K562 (cell line): ENCODE results near the gene PRKAR2B. TPM values are rescaled to one million over a fixed set of nuclear protein-coding genes. Genes with fewer than 3 reads are reported as not detected.

ENCODE experiments used
- CEBPB ChIP-seq: fragments of 450-650 bp; IDR thresholded peaks from 2 replicates; pipeline ENCODE4 v1.6.1; 2016; ENCODE audit warnings: missing genetic modification characterization, missing compliant biosample characterization
- DPF2 ChIP-seq: fragments of 450-650 bp; IDR thresholded peaks from 2 replicates; pipeline ENCODE4 v1.6.1; 2016
- E2F1 ChIP-seq: sonication (generic); formaldehyde crosslinking; IDR thresholded peaks from 2 replicates; pipeline ENCODE4 v1.8.1; 2023; ENCODE audit warnings: mild to moderate bottlenecking, missing genetic modification reagents, moderate library complexity
- EP300 ChIP-seq: IDR thresholded peaks from 2 replicates; pipeline ENCODE4 v1.6.1; 2012; ENCODE audit warnings: low read length, improper control_type of control experiment
- HDAC2 ChIP-seq: fragments of 450-650 bp; IDR thresholded peaks from 2 replicates; pipeline ENCODE4 v1.6.1; 2016; ENCODE audit warnings: mild to moderate bottlenecking
- HMGN3 ChIP-seq: IDR thresholded peaks from 2 replicates; pipeline ENCODE4 v1.6.1; 2011; ENCODE audit warnings: borderline replicate concordance, low read depth, mild to moderate bottlenecking, mixed read lengths, low read length; ENCODE audit not compliant: insufficient read length; ENCODE audit errors: extremely low read depth
- KAT2B ChIP-seq: IDR thresholded peaks from one replicate; pipeline ENCODE4 v1.6.1; 2012; ENCODE audit warnings: low read depth, mild to moderate bottlenecking, control low read depth, inconsistent platforms, low read length, moderate library complexity
- LARP7 ChIP-seq: fragments of 450-650 bp; IDR thresholded peaks from 2 replicates; pipeline ENCODE4 v1.6.1; 2016
- RBM34 ChIP-seq: fragments of 200-400 bp; formaldehyde crosslinking; IDR thresholded peaks from 2 replicates; pipeline ENCODE4 v1.6.1; 2018; ENCODE audit warnings: low read length, borderline replicate concordance; ENCODE audit not compliant: insufficient read depth
- SMAD1 ChIP-seq: fragments of 150-350 bp; IDR thresholded peaks from 2 replicates; pipeline ENCODE4 v1.6.1; 2014; ENCODE audit warnings: low read length, low read depth; ENCODE audit not compliant: partially characterized antibody
- SMARCA4 ChIP-seq: fragments of 450-650 bp; IDR thresholded peaks from 2 replicates; pipeline ENCODE4 v1.6.1; 2016
- TARDBP ChIP-seq: fragments of 450-650 bp; IDR thresholded peaks from 2 replicates; pipeline ENCODE4 v1.6.1; 2016
- THAP7 ChIP-seq: fragments of 250-450 bp; sonication (Bioruptor Pico); IDR thresholded peaks from 2 replicates; pipeline ENCODE4 v1.5.0; 2021
- ZNF253 ChIP-seq: fragments of 250-450 bp; sonication (Bioruptor Pico); conservative IDR thresholded peaks from 2 replicates; pipeline ENCODE4 v1.6.1; 2021; ENCODE audit warnings: mild to moderate bottlenecking
- ZNF263 ChIP-seq: sonication (generic); formaldehyde crosslinking; IDR thresholded peaks from 2 replicates; pipeline ENCODE4 v1.8.0; 2022; ENCODE audit warnings: mild to moderate bottlenecking, missing genetic modification reagents, borderline replicate concordance
- ZNF316 ChIP-seq: fragments of 450-650 bp; IDR thresholded peaks from 2 replicates; pipeline ENCODE4 v1.6.1; 2016
- ZSCAN29 ChIP-seq: fragments of 450-650 bp; IDR thresholded peaks from 2 replicates; pipeline ENCODE4 v1.6.1; 2017
- polyA plus RNA-seq, 8 experiments: library from polyadenylated mRNA; depleted of rRNA in 4 of 8; stranded (reverse) in 5 of 8; unstranded in 3 of 8; fragments of >200 nt; fragmentation: Nextera tagmentation in 2 of 8; fragmentation: Illumina TruSeq in 1 of 8; extraction: Ambion mirVana in 2 of 8; extraction: Trizol in 1 of 8; gene quantifications; 2 replicates each; pipeline versions ENCODE4 v1.2.1 to v1.2.3, GENCODE V29; 2011 to 2014; ENCODE audit warnings: inconsistent platforms in 1 of 8, missing spikeins in 1 of 8
- total RNA-seq, 7 experiments: library from RNA; depleted of rRNA in 6 of 7; stranded (reverse); fragments of >200 nt in 6 of 7; fragmentation: Illumina TruSeq in 2 of 7; extraction: Trizol in 2 of 7; gene quantifications; 2 replicates each; pipeline versions ENCODE4 v1.2.1 to v1.2.3, GENCODE V29; 2011 to 2021; ENCODE audit warnings: low replicate concordance in 1 of 7
- TF ChIP-seq, protein P1 (sequence below): fragments of 450-650 bp; IDR thresholded peaks from 2 replicates; pipeline ENCODE4 v1.6.1; 2017; ENCODE audit warnings: antibody characterized with exemption, mild to moderate bottlenecking
- TF ChIP-seq, protein P2 (sequence below): IDR thresholded peaks from 2 replicates; pipeline ENCODE4 v1.6.1; 2012; ENCODE audit warnings: low read depth, low read length, improper control_type of control experiment, borderline replicate concordance

The PRKAR2B gene
- total and polyA plus RNA-seq, 9 of the 15 experiments (the other 6 are each of a cell fraction or from before 2014, with no cell fraction given), result 59.0 to 173 (median 129) TPM

DNA sequence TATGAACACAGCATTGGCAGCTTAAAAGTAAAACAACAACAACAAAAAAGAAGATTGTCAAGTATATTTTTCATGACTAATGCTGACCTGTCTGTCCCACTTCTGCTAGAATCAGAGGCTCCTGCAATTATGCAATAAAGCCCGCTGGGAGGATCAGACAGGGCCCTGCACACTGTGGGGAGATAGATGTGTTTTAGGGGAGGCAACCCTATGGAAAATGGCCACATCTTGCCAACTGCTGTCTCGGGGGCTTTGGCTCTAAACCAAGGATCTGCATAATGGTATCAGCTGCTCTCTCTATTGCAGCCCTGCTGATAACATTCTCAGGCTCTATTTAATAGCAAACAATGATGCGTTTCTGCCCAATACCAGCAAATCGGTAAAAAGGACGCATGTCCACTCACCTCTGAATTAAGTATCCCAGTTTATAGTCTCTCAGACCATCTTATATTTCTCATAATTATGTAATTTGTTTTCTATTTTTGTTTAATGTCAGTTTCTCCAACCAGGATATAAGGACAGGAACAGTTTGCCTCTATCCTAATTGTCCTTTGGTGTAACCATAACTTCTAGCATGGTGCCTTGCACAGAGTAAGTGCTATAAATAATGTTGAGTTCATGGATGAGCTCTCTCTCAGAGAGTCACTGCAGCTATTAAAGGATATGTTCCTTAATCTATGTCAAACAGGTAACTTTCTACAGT, 15.3 kb upstream of the PRKAR2B start (continued):
- TF ChIP-seq E2F1 (CRISPR knock-in tag) (0 out of 2 replicates have a peak, but pooled peaks have one; percentile 40), KAT2B (no peak), DPF2 (peak; percentile 59), CEBPB (tag) (peak; percentile 98), SMAD1 (peak; percentile 67), EP300 (peak; percentile 5; the same call in 1 of the 2 replicates), RBM34 (no peak), SMARCA4 (peak; percentile 44), ZSCAN29 (no peak), TARDBP (no peak), ZNF316 (peak; percentile 30; the same call in 1 of the 2 replicates), LARP7 (no peak), HMGN3 (no peak), ZNF253 (CRISPR knock-in tag) (no peak), HDAC2 (peak; percentile 45; the same call in 1 of the 2 replicates), ZNF263 (CRISPR knock-in tag) (no peak), THAP7 (CRISPR knock-in tag) (no peak)
- TF ChIP-seq, protein P1, sequence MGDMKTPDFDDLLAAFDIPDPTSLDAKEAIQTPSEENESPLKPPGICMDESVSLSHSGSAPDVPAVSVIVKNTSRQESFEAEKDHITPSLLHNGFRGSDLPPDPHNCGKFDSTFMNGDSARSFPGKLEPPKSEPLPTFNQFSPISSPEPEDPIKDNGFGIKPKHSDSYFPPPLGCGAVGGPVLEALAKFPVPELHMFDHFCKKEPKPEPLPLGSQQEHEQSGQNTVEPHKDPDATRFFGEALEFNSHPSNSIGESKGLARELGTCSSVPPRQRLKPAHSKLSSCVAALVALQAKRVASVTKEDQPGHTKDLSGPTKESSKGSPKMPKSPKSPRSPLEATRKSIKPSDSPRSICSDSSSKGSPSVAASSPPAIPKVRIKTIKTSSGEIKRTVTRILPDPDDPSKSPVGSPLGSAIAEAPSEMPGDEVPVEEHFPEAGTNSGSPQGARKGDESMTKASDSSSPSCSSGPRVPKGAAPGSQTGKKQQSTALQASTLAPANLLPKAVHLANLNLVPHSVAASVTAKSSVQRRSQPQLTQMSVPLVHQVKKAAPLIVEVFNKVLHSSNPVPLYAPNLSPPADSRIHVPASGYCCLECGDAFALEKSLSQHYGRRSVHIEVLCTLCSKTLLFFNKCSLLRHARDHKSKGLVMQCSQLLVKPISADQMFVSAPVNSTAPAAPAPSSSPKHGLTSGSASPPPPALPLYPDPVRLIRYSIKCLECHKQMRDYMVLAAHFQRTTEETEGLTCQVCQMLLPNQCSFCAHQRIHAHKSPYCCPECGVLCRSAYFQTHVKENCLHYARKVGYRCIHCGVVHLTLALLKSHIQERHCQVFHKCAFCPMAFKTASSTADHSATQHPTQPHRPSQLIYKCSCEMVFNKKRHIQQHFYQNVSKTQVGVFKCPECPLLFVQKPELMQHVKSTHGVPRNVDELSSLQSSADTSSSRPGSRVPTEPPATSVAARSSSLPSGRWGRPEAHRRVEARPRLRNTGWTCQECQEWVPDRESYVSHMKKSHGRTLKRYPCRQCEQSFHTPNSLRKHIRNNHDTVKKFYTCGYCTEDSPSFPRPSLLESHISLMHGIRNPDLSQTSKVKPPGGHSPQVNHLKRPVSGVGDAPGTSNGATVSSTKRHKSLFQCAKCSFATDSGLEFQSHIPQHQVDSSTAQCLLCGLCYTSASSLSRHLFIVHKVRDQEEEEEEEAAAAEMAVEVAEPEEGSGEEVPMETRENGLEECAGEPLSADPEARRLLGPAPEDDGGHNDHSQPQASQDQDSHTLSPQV, result 0 out of 2 replicates have a peak, but pooled peaks have one; percentile 44
- TF ChIP-seq, protein P2, sequence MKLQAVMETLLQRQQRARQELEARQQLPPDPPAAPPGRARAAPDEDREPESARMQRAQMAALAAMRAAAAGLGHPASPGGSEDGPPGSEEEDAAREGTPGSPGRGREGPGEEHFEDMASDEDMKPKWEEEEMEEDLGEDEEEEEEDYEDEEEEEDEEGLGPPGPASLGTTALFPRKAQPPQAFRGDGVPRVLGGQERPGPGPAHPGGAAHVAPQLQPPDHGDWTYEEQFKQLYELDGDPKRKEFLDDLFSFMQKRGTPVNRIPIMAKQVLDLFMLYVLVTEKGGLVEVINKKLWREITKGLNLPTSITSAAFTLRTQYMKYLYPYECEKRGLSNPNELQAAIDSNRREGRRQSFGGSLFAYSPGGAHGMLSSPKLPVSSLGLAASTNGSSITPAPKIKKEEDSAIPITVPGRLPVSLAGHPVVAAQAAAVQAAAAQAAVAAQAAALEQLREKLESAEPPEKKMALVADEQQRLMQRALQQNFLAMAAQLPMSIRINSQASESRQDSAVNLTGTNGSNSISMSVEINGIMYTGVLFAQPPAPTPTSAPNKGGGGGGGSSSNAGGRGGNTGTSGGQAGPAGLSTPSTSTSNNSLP, result 0 out of 2 replicates have a peak, but pooled peaks have one; percentile 46
